Endothelial cell of umbilical vein (primary cell): ENCODE results near the gene TNFSF4. TPM values are rescaled to one million over a fixed set of nuclear protein-coding genes. Genes with fewer than 3 reads are reported as not detected.

Source experiments
- BruUV-seq: library from RNA; stranded (reverse); fragments of 400-500 nt; replicated peaks from 2 replicates; lab custom pipeline; 2021; lab: Mats Ljungman, UMichigan
- CTCF ChIA-PET: fragments of 300-600, 350-600 bp; sonication (Branson Sonifier 250); formaldehyde crosslinking; loops from one replicate; lab custom pipeline; 2021; ENCODE audit warnings: antibody characterized with exemption, inconsistent platforms; lab: Charles Lee
- POLR2A ChIA-PET: fragments of 300-600, 350-600 bp; sonication (Branson Sonifier 250); formaldehyde crosslinking; loops from one replicate; lab custom pipeline; 2021; ENCODE audit warnings: antibody characterized with exemption, inconsistent platforms; lab: Charles Lee
- DNase-seq: peaks from one replicate; pipeline ENCODE4 v3.0.0-alpha.2; 2011; ENCODE audit warnings: low read depth, low spot score
- FAIRE-seq: peaks from 2 replicates; lab custom pipeline; 2011; peaks lifted over from hg19 to GRCh38; lab: Jason Lieb, UNC
- H2AFZ ChIP-seq: 2 replicates; pipeline ENCODE4 v1.6.0; 2012; ENCODE audit warnings: low read depth, low read length, control low read depth, inconsistent platforms
- H3K27ac ChIP-seq: 2 replicates; pipeline ENCODE4 v1.5.1; 2011; ENCODE audit warnings: low read depth, mild to moderate bottlenecking, control low read depth, low read length, moderate library complexity; ENCODE audit not compliant: insufficient read depth
- H3K27me3 ChIP-seq, 2 experiments: 2 replicates each; pipeline versions ENCODE4 v1.6.0 to v1.6.1; 2011; ENCODE audit warnings: low read length in 2 of 2, mixed read lengths in 1 of 2; ENCODE audit not compliant: control insufficient read depth in 2 of 2, insufficient read depth in 2 of 2
- H3K36me3 ChIP-seq, 2 experiments: 2 replicates in 1 of 2; 3 replicates in 1 of 2; pipeline ENCODE4 v1.5.1; 2011; ENCODE audit warnings: low read length in 2 of 2, mild to moderate bottlenecking in 1 of 2, moderate library complexity in 1 of 2; ENCODE audit not compliant: control insufficient read depth in 2 of 2, insufficient read depth in 2 of 2; ENCODE audit errors: extremely low read depth in 1 of 2
- H3K4me1 ChIP-seq: 3 replicates; pipeline ENCODE4 v1.5.1; 2011; ENCODE audit warnings: mild to moderate bottlenecking, low read length; ENCODE audit not compliant: control insufficient read depth, insufficient read depth; ENCODE audit errors: extremely low read depth
- H3K4me2 ChIP-seq: 2 replicates; pipeline ENCODE4 v1.6.1; 2011; ENCODE audit warnings: low read length, control low read depth, mixed read lengths; ENCODE audit not compliant: insufficient read depth
- H3K4me3 ChIP-seq, 3 experiments: fragments of 200-600 bp in 1 of 3; sonication (generic), shearing (Covaris generic) in 1 of 3; replicated peaks in 1 of 3; 2 replicates each; pipeline ENCODE4 v1.5.1; 2011 to 2016; ENCODE audit warnings: control low read depth in 3 of 3, low read length in 3 of 3, mild to moderate bottlenecking in 2 of 3, inconsistent platforms in 1 of 3, low read depth in 1 of 3, moderate library complexity in 1 of 3; ENCODE audit not compliant: insufficient read depth in 1 of 3
- H3K79me2 ChIP-seq: 2 replicates; pipeline ENCODE4 v1.6.0; 2012; ENCODE audit warnings: low read length, inconsistent platforms; ENCODE audit not compliant: control insufficient read depth, insufficient read depth
- H3K9ac ChIP-seq: replicated peaks from 2 replicates; pipeline ENCODE3; 2011; ENCODE audit warnings: low read length, control low read depth; ENCODE audit not compliant: insufficient read depth; ENCODE audit errors: extremely low read depth
- H3K9me1 ChIP-seq: replicated peaks from 3 replicates; pipeline ENCODE4 v1.6.0; 2011; ENCODE audit warnings: mild to moderate bottlenecking, low read length; ENCODE audit not compliant: control insufficient read depth, insufficient read depth; ENCODE audit errors: extremely low read depth
- H3K9me3 ChIP-seq: replicated peaks from 2 replicates; pipeline ENCODE4 v1.5.1; 2012; ENCODE audit warnings: low read length, inconsistent platforms; ENCODE audit not compliant: control insufficient read depth, insufficient read depth
- H4K20me1 ChIP-seq: replicated peaks from 2 replicates; pipeline ENCODE3; 2011; ENCODE audit warnings: mild to moderate bottlenecking, low read length; ENCODE audit not compliant: control insufficient read depth, insufficient read depth; ENCODE audit errors: extremely low read depth
- EZH2 ChIP-seq: IDR thresholded peaks from 2 replicates; pipeline ENCODE4 v1.6.1; 2012; ENCODE audit warnings: borderline replicate concordance, low read depth, mild to moderate bottlenecking, moderate library complexity, low read length, inconsistent platforms; ENCODE audit not compliant: severe bottlenecking
- FOS ChIP-seq: IDR thresholded peaks from 2 replicates; pipeline ENCODE4 v1.6.1; 2011; ENCODE audit warnings: mild to moderate bottlenecking, low read length, moderate library complexity, borderline replicate concordance; ENCODE audit not compliant: insufficient read depth
- GATA2 ChIP-seq: IDR thresholded peaks from 2 replicates; pipeline ENCODE4 v1.7.0; 2011; ENCODE audit warnings: low read depth, mild to moderate bottlenecking, moderate library complexity, mixed read lengths, low read length; ENCODE audit not compliant: insufficient read length, insufficient read depth
- JUN ChIP-seq: IDR thresholded peaks from 2 replicates; pipeline ENCODE4 v1.6.1; 2011; ENCODE audit warnings: borderline replicate concordance, low read depth; ENCODE audit not compliant: insufficient read length, insufficient read depth
- MAX ChIP-seq: IDR thresholded peaks from 2 replicates; pipeline ENCODE4 v1.6.1; 2011; ENCODE audit not compliant: insufficient read depth, insufficient read length
- MYC ChIP-seq: IDR thresholded peaks from one replicate; pipeline ENCODE4 v1.6.1; 2011; ENCODE audit warnings: mild to moderate bottlenecking, low read depth, low read length
- POLR2A ChIP-seq: IDR thresholded peaks from 2 replicates; pipeline ENCODE4 v1.6.1; 2012; ENCODE audit warnings: low read depth, mild to moderate bottlenecking, control low read depth, low read length
- POLR2AphosphoS5 ChIP-seq: IDR thresholded peaks from 2 replicates; pipeline ENCODE4 v1.6.1; 2012; ENCODE audit warnings: low read depth, mild to moderate bottlenecking, control low read depth, low read length, moderate library complexity; ENCODE audit not compliant: insufficient read depth
- dilution Hi-C: fragments of 300-500 bp; cut with MboI; formaldehyde crosslinking; loops from one replicate; pipeline ENCODE4 v1.15.0; 2019; ENCODE audit warnings: low sequenced_read_pairs; ENCODE audit not compliant: extremely low pct_ligation_motif_present
- intact Hi-C: fragments of 100-400 bp; cut with micrococcal nuclease; formaldehyde crosslinking; loops from one replicate; pipeline ENCODE4 v1.10.0; 2022
- polyA plus RNA-seq, 4 experiments: library from polyadenylated mRNA; depleted of rRNA in 3 of 4; stranded (reverse) in 3 of 4; unstranded in 1 of 4; fragments of >200 nt; gene quantifications; 2 replicates each; pipeline versions ENCODE4 v1.2.1 to v1.2.3, GENCODE V29; 2011 to 2012; ENCODE audit warnings: missing spikeins in 1 of 4
- total RNA-seq: library from RNA; stranded (reverse); gene quantifications from 2 replicates; pipeline ENCODE4 v1.2.3, GENCODE V29; 2021
- TF ChIP-seq, protein P1 (sequence below), 2 donors: IDR thresholded peaks; 1 replicate in 1 of 2; 2 replicates in 1 of 2; pipeline ENCODE4 v1.5.1; 2011; ENCODE audit warnings: low read length in 2 of 2, mild to moderate bottlenecking in 2 of 2, moderate library complexity in 2 of 2, control low read depth in 1 of 2, inconsistent platforms in 1 of 2, low read depth in 1 of 2; ENCODE audit not compliant: insufficient read depth in 1 of 2; ENCODE audit errors: extremely low read depth in 1 of 2

TNFSF4 gene
- total and polyA plus RNA-seq, 2 donors (not counting 3 experiments of a cell fraction or from before 2014, with no cell fraction given), result 44.9 to 88.1 TPM

GRCh38 chr1:173243300-173243699 is 36.2 kb upstream of the TNFSF4 start:
- TF ChIP-seq MYC, result no peak
- TF ChIP-seq POLR2AphosphoS5, result no peak
- TF ChIP-seq POLR2A, result no peak
- no peak for TF ChIP-seq JUN
- no peak for TF ChIP-seq GATA2
- TF ChIP-seq MAX, result no peak
- TF ChIP-seq EZH2, result no peak
- TF ChIP-seq, protein P1, sequence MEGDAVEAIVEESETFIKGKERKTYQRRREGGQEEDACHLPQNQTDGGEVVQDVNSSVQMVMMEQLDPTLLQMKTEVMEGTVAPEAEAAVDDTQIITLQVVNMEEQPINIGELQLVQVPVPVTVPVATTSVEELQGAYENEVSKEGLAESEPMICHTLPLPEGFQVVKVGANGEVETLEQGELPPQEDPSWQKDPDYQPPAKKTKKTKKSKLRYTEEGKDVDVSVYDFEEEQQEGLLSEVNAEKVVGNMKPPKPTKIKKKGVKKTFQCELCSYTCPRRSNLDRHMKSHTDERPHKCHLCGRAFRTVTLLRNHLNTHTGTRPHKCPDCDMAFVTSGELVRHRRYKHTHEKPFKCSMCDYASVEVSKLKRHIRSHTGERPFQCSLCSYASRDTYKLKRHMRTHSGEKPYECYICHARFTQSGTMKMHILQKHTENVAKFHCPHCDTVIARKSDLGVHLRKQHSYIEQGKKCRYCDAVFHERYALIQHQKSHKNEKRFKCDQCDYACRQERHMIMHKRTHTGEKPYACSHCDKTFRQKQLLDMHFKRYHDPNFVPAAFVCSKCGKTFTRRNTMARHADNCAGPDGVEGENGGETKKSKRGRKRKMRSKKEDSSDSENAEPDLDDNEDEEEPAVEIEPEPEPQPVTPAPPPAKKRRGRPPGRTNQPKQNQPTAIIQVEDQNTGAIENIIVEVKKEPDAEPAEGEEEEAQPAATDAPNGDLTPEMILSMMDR (IDR thresholded peaks at IDR 0.05; ENCODE audit: extremely low read depth in 1 of 2, insufficient read depth in 1 of 2, low read depth in 1 of 2, low read length in 2 of 2), result no peak
- no peak for TF ChIP-seq FOS
- Histone ChIP-seq H2AFZ (no peak overlapping the region), H4K20me1 (no peaks in the 10 kb centered on the region), H3K9ac (no peak overlapping the region), H3K4me2 (no peak overlapping the region), H3K79me2 (no peaks in the 10 kb centered on the region), H3K4me3 (no peak overlapping the region), H3K4me1 (no peaks in the 10 kb centered on the region), H3K9me3 (no peaks in the 10 kb centered on the region), H3K27ac (no peak overlapping the region), H3K9me1 (no peaks in the 10 kb centered on the region), H3K36me3 (no peaks in the 10 kb centered on the region), H3K27me3 (no peaks in the 10 kb centered on the region)
- intact Hi-C loops, result no loop called here
- no TSS peak for BruUV-seq
- no peak for FAIRE-seq
- dilution Hi-C loops, result no loop called here
- no peak for DNase-seq
- ChIA-PET CTCF (no interaction called here), POLR2A (no interaction called here)
